ENCODE results near the gene FAM110C. TPM values are rescaled to one million over a fixed set of nuclear protein-coding genes. Genes with fewer than 3 reads are reported as not detected.

The FAM110C gene
- total and polyA plus RNA-seq, 9 of the 15 experiments (the other 6 are each of a cell fraction or from before 2014, with no cell fraction given): not detected

DNA sequence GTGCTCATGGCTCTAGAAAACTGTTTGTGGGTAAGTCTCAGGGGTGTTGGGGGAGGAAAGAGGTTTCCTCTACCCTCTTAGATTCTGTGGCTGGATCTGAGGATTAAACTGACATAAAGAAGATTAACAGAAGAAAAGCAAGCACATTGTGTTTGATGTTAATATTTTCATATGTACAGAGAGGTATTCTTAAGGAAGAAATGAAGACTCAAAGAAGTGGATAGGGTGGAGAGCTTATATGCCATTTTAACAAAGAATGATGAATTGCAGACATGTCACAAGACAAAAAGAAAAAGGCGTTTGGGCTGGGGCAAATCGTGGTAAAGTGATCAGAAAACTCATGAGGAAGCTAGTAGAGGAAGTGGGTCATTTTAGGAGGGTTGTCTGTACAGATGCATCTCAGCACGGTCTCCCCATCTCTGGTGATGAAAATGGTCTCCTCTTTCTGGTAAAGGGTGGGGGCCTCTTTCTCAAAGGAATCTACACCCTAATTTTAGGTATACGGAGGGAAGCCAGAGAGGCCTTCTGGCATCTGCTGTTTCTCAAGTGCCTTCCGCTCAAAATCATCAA lies 17.8 kb downstream of the FAM110C start:
- ChIA-PET CTCF (ENCODE audit: low intra/inter-chr PET ratio) (no interaction called here), POLR2A (no interaction called here)
- DNase-seq (ENCODE audit: extremely low read depth in 1 of 4, low spot score in 3 of 4) (no peak), FAIRE-seq (no peak), ATAC-seq (no peak)
- H3K27me3 ChIP-seq (ENCODE audit: control insufficient read depth in 2 of 2, insufficient read depth in 2 of 2, low read length in 2 of 2): no peaks in the 10 kb centered on the region
- no peak overlapping the region for H3K4me2 ChIP-seq (ENCODE audit: insufficient read depth, low read length)
- no TSS peak for BruUV-seq (replicated peaks)
- no peak overlapping the region for H3K9ac ChIP-seq (ENCODE audit: insufficient read depth in 1 of 2, low read depth in 2 of 2, low read length in 2 of 2)
- intact Hi-C loops (cut with micrococcal nuclease) (no loop called here), in situ Hi-C loops (cut with MboI) (no loop called here)
- no peaks in the 10 kb centered on the region for H4K20me1 ChIP-seq (replicated peaks; ENCODE audit: control insufficient read depth, insufficient read depth, low read length)
- TF ChIP-seq CXXC5 (CRISPR knock-in tag; IDR thresholded peaks at IDR 0.05) (no peak), SAFB (IDR thresholded peaks at IDR 0.05; ENCODE audit: borderline replicate concordance, low read depth, low read length) (no peak), KLF1 (tag; IDR thresholded peaks at IDR 0.05) (no peak), SMARCE1 (IDR thresholded peaks at IDR 0.05) (no peak), RBM25 (IDR thresholded peaks at IDR 0.05; ENCODE audit: low read depth, low read length, severe bottlenecking) (no peak), SUPT5H (IDR thresholded peaks at IDR 0.05) (no peak), MIER1 (IDR thresholded peaks at IDR 0.05; ENCODE audit: low read depth) (no peak), ZC3H8 (IDR thresholded peaks at IDR 0.05) (no peak), CBX1 (IDR thresholded peaks at IDR 0.05; ENCODE audit: low read depth) (no peak)
- H3K9me1 ChIP-seq (ENCODE audit: control insufficient read depth, insufficient read depth, low read length): no peaks in the 10 kb centered on the region
- H2AFZ ChIP-seq (ENCODE audit: low read depth, low read length): no peak overlapping the region
- 2% methylated on average over 5 of the region's 5 CpGs for WGBS (ENCODE audit: insufficient coverage, low coverage, missing lambda C conversion rate)
- 0 out of 5 replicates have a peak, but pooled peaks cover 0 to 2% of the 10 kb centered on the region in 2 experiments for H3K4me1 ChIP-seq (replicated peaks in 1 of 2; ENCODE audit: control insufficient read depth in 2 of 2, insufficient read depth in 2 of 2, low read length in 2 of 2)
- H3K4me3 ChIP-seq: no peak overlapping the region
- H3K79me2 ChIP-seq (ENCODE audit: control insufficient read depth, insufficient read depth, low read length): no peaks in the 10 kb centered on the region
- H3K27ac ChIP-seq (ENCODE audit: extremely low read depth, low read depth, low read length): no peak overlapping the region
- no peaks in the 10 kb centered on the region for H3K9me3 ChIP-seq (replicated peaks; ENCODE audit: control insufficient read depth, insufficient read depth, low read depth, low read length)
- no peaks in the 10 kb centered on the region for H3K36me3 ChIP-seq (ENCODE audit: control insufficient read depth, insufficient read depth, low read length)

All from K562 (cell line).